Endothelial cell of umbilical vein (primary cell): ENCODE measurements around the gene KCNK10. TPM values are rescaled to one million over a fixed set of nuclear protein-coding genes. Genes with fewer than 3 reads are reported as not detected.

Source experiments
- BruUV-seq: library from RNA; stranded (reverse); fragments of 400-500 nt; replicated peaks from 2 replicates; lab custom pipeline; 2021; lab: Mats Ljungman, UMichigan
- CTCF ChIA-PET: fragments of 300-600, 350-600 bp; sonication (Branson Sonifier 250); formaldehyde crosslinking; loops from one replicate; lab custom pipeline; 2021; ENCODE audit warnings: antibody characterized with exemption, inconsistent platforms; lab: Charles Lee
- POLR2A ChIA-PET: fragments of 300-600, 350-600 bp; sonication (Branson Sonifier 250); formaldehyde crosslinking; loops from one replicate; lab custom pipeline; 2021; ENCODE audit warnings: antibody characterized with exemption, inconsistent platforms; lab: Charles Lee
- DNase-seq: peaks from one replicate; pipeline ENCODE4 v3.0.0-alpha.2; 2011; ENCODE audit warnings: low read depth, low spot score
- FAIRE-seq: peaks from 2 replicates; lab custom pipeline; 2011; peaks lifted over from hg19 to GRCh38; lab: Jason Lieb, UNC
- H2AFZ ChIP-seq: 2 replicates; pipeline ENCODE4 v1.6.0; 2012; ENCODE audit warnings: low read depth, low read length, control low read depth, inconsistent platforms
- H3K27ac ChIP-seq: 2 replicates; pipeline ENCODE4 v1.5.1; 2011; ENCODE audit warnings: low read depth, mild to moderate bottlenecking, control low read depth, low read length, moderate library complexity; ENCODE audit not compliant: insufficient read depth
- H3K27me3 ChIP-seq, 2 experiments: 2 replicates each; pipeline versions ENCODE4 v1.6.0 to v1.6.1; 2011; ENCODE audit warnings: low read length in 2 of 2, mixed read lengths in 1 of 2; ENCODE audit not compliant: control insufficient read depth in 2 of 2, insufficient read depth in 2 of 2
- H3K36me3 ChIP-seq, 2 experiments: 2 replicates in 1 of 2; 3 replicates in 1 of 2; pipeline ENCODE4 v1.5.1; 2011; ENCODE audit warnings: low read length in 2 of 2, mild to moderate bottlenecking in 1 of 2, moderate library complexity in 1 of 2; ENCODE audit not compliant: control insufficient read depth in 2 of 2, insufficient read depth in 2 of 2; ENCODE audit errors: extremely low read depth in 1 of 2
- H3K4me1 ChIP-seq: 3 replicates; pipeline ENCODE4 v1.5.1; 2011; ENCODE audit warnings: mild to moderate bottlenecking, low read length; ENCODE audit not compliant: control insufficient read depth, insufficient read depth; ENCODE audit errors: extremely low read depth
- H3K4me2 ChIP-seq: 2 replicates; pipeline ENCODE4 v1.6.1; 2011; ENCODE audit warnings: low read length, control low read depth, mixed read lengths; ENCODE audit not compliant: insufficient read depth
- H3K4me3 ChIP-seq, 3 experiments: fragments of 200-600 bp in 1 of 3; sonication (generic), shearing (Covaris generic) in 1 of 3; replicated peaks in 1 of 3; 2 replicates each; pipeline ENCODE4 v1.5.1; 2011 to 2016; ENCODE audit warnings: control low read depth in 3 of 3, low read length in 3 of 3, mild to moderate bottlenecking in 2 of 3, inconsistent platforms in 1 of 3, low read depth in 1 of 3, moderate library complexity in 1 of 3; ENCODE audit not compliant: insufficient read depth in 1 of 3
- H3K79me2 ChIP-seq: 2 replicates; pipeline ENCODE4 v1.6.0; 2012; ENCODE audit warnings: low read length, inconsistent platforms; ENCODE audit not compliant: control insufficient read depth, insufficient read depth
- H3K9ac ChIP-seq: replicated peaks from 2 replicates; pipeline ENCODE3; 2011; ENCODE audit warnings: low read length, control low read depth; ENCODE audit not compliant: insufficient read depth; ENCODE audit errors: extremely low read depth
- H3K9me1 ChIP-seq: replicated peaks from 3 replicates; pipeline ENCODE4 v1.6.0; 2011; ENCODE audit warnings: mild to moderate bottlenecking, low read length; ENCODE audit not compliant: control insufficient read depth, insufficient read depth; ENCODE audit errors: extremely low read depth
- H3K9me3 ChIP-seq: replicated peaks from 2 replicates; pipeline ENCODE4 v1.5.1; 2012; ENCODE audit warnings: low read length, inconsistent platforms; ENCODE audit not compliant: control insufficient read depth, insufficient read depth
- H4K20me1 ChIP-seq: replicated peaks from 2 replicates; pipeline ENCODE3; 2011; ENCODE audit warnings: mild to moderate bottlenecking, low read length; ENCODE audit not compliant: control insufficient read depth, insufficient read depth; ENCODE audit errors: extremely low read depth
- CTCF ChIP-seq, 2 donors: IDR thresholded peaks; 1 replicate in 1 of 2; 2 replicates in 1 of 2; pipeline ENCODE4 v1.5.1; 2011; ENCODE audit warnings: low read length in 2 of 2, mild to moderate bottlenecking in 2 of 2, moderate library complexity in 2 of 2, control low read depth in 1 of 2, inconsistent platforms in 1 of 2, low read depth in 1 of 2; ENCODE audit not compliant: insufficient read depth in 1 of 2; ENCODE audit errors: extremely low read depth in 1 of 2
- EZH2 ChIP-seq: IDR thresholded peaks from 2 replicates; pipeline ENCODE4 v1.6.1; 2012; ENCODE audit warnings: borderline replicate concordance, low read depth, mild to moderate bottlenecking, moderate library complexity, low read length, inconsistent platforms; ENCODE audit not compliant: severe bottlenecking
- FOS ChIP-seq: IDR thresholded peaks from 2 replicates; pipeline ENCODE4 v1.6.1; 2011; ENCODE audit warnings: mild to moderate bottlenecking, low read length, moderate library complexity, borderline replicate concordance; ENCODE audit not compliant: insufficient read depth
- GATA2 ChIP-seq: IDR thresholded peaks from 2 replicates; pipeline ENCODE4 v1.7.0; 2011; ENCODE audit warnings: low read depth, mild to moderate bottlenecking, moderate library complexity, mixed read lengths, low read length; ENCODE audit not compliant: insufficient read length, insufficient read depth
- JUN ChIP-seq: IDR thresholded peaks from 2 replicates; pipeline ENCODE4 v1.6.1; 2011; ENCODE audit warnings: borderline replicate concordance, low read depth; ENCODE audit not compliant: insufficient read length, insufficient read depth
- MAX ChIP-seq: IDR thresholded peaks from 2 replicates; pipeline ENCODE4 v1.6.1; 2011; ENCODE audit not compliant: insufficient read depth, insufficient read length
- MYC ChIP-seq: IDR thresholded peaks from one replicate; pipeline ENCODE4 v1.6.1; 2011; ENCODE audit warnings: mild to moderate bottlenecking, low read depth, low read length
- POLR2A ChIP-seq: IDR thresholded peaks from 2 replicates; pipeline ENCODE4 v1.6.1; 2012; ENCODE audit warnings: low read depth, mild to moderate bottlenecking, control low read depth, low read length
- POLR2AphosphoS5 ChIP-seq: IDR thresholded peaks from 2 replicates; pipeline ENCODE4 v1.6.1; 2012; ENCODE audit warnings: low read depth, mild to moderate bottlenecking, control low read depth, low read length, moderate library complexity; ENCODE audit not compliant: insufficient read depth
- dilution Hi-C: fragments of 300-500 bp; cut with MboI; formaldehyde crosslinking; loops from one replicate; pipeline ENCODE4 v1.15.0; 2019; ENCODE audit warnings: low sequenced_read_pairs; ENCODE audit not compliant: extremely low pct_ligation_motif_present
- intact Hi-C: fragments of 100-400 bp; cut with micrococcal nuclease; formaldehyde crosslinking; loops from one replicate; pipeline ENCODE4 v1.10.0; 2022
- polyA plus RNA-seq, 4 experiments: library from polyadenylated mRNA; depleted of rRNA in 3 of 4; stranded (reverse) in 3 of 4; unstranded in 1 of 4; fragments of >200 nt; gene quantifications; 2 replicates each; pipeline versions ENCODE4 v1.2.1 to v1.2.3, GENCODE V29; 2011 to 2012; ENCODE audit warnings: missing spikeins in 1 of 4
- total RNA-seq: library from RNA; stranded (reverse); gene quantifications from 2 replicates; pipeline ENCODE4 v1.2.3, GENCODE V29; 2021

The KCNK10 gene
- total and polyA plus RNA-seq, 2 donors (not counting 3 experiments of a cell fraction or from before 2014, with no cell fraction given): not detected

GRCh38 chr14:88289234-88289633 lies 33.8 kb downstream of the KCNK10 start:
- Histone ChIP-seq H3K27me3 (no peaks in the 10 kb centered on the region), H3K79me2 (no peaks in the 10 kb centered on the region), H3K9me3 (no peaks in the 10 kb centered on the region), H3K4me2 (no peak overlapping the region), H3K9ac (no peak overlapping the region), H3K9me1 (no peaks in the 10 kb centered on the region), H3K27ac (no peak overlapping the region), H3K36me3 (no peaks in the 10 kb centered on the region), H4K20me1 (no peaks in the 10 kb centered on the region), H3K4me1 (no peaks in the 10 kb centered on the region), H2AFZ (no peak overlapping the region), H3K4me3 (no peak overlapping the region)
- no TSS peak for BruUV-seq
- DNase-seq: no peak
- ChIA-PET POLR2A (no interaction called here), CTCF (no interaction called here)
- FAIRE-seq: no peak
- intact Hi-C loops (no loop called here), dilution Hi-C loops (no loop called here)
- TF ChIP-seq GATA2 (no peak), POLR2AphosphoS5 (no peak), POLR2A (no peak), JUN (no peak), MYC (no peak), EZH2 (no peak), CTCF (IDR thresholded peaks at IDR 0.05; ENCODE audit: extremely low read depth in 1 of 2, insufficient read depth in 1 of 2, low read depth in 1 of 2, low read length in 2 of 2) (no peak), MAX (no peak), FOS (no peak)
